AG04450 (cell line): Measurements from ENCODE around the gene WFDC8. TPM values are rescaled to one million over a fixed set of nuclear protein-coding genes. Genes with fewer than 3 reads are reported as not detected.

Experiments
- CTCF ChIA-PET: fragments of 300-600, 350-600 bp; formaldehyde crosslinking; extraction: SDS; loops from one replicate; lab custom pipeline; 2022; ENCODE audit warnings: antibody characterized with exemption, inconsistent platforms; lab: Charles Lee
- POLR2A ChIA-PET: fragments of 350-600 bp; formaldehyde crosslinking; extraction: SDS; loops from one replicate; lab custom pipeline; 2021; ENCODE audit warnings: antibody characterized with exemption, inconsistent platforms; lab: Yijun Ruan, JAX
- DNase-seq: peaks from one replicate; pipeline ENCODE4 v3.0.0-alpha.2; 2011; ENCODE audit warnings: low read depth, low spot score
- H3K27ac ChIP-seq: one replicate; pipeline ENCODE4 v1.5.1; 2012; ENCODE audit warnings: low read depth, low read length, control low read depth
- H3K27me3 ChIP-seq: one replicate; pipeline ENCODE4 v1.6.0; 2012; ENCODE audit warnings: low read length; ENCODE audit not compliant: control insufficient read depth, insufficient read depth
- H3K4me3 ChIP-seq: 2 replicates; pipeline ENCODE4 v1.5.1; 2011; ENCODE audit warnings: mild to moderate bottlenecking, low read depth, low read length, control low read depth
- H3K9me3 ChIP-seq: 2 replicates; pipeline ENCODE4 v1.5.1; 2012; ENCODE audit warnings: low read length; ENCODE audit not compliant: control insufficient read depth, insufficient read depth
- polyA minus RNA-seq: library from RNA; depleted of rRNA, polyadenylated mRNA; stranded (reverse); fragments of >200 nt; gene quantifications from 2 replicates; pipeline ENCODE4 v1.2.3, GENCODE V29; 2011; rRNA and poly(A)+ RNA removed
- polyA plus RNA-seq: library from polyadenylated mRNA; depleted of rRNA; stranded (reverse); fragments of >200 nt; gene quantifications from 2 replicates; pipeline ENCODE4 v1.2.3, GENCODE V29; 2011; rRNA removed
- TF ChIP-seq, protein P1 (sequence below): IDR thresholded peaks from 2 replicates; pipeline ENCODE4 v1.5.1; 2011; ENCODE audit warnings: low read depth, low read length, control low read depth, inconsistent platforms

WFDC8 gene
- not detected in 2 replicates for polyA plus RNA-seq
- polyA minus RNA-seq: not detected in 2 replicates

DNA sequence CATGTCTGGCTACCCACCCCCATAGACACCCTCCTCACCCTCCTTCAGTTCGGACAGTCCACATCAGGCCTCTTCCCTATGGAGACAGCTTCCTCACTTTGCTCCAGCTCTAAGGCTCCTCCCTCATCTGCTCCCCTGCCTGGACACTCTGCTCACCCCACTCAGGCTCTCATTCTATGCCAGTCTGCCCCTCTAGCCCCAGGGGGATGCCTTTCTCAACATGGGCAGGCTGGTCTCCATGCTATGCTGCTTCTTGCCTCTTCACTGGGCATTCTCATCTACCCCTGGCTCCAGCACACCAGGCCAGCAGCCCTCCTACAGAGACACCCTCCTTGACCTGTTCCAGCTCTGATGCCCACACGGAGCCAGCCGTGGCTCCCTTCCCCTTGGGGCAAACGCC, at the start of gene WFDC8:
Gene WFDC8 (minus strand): TSS at position 101 of the 400 bp plus-strand sequence. CDS start 37 bp downstream, at position 64.
- ChIA-PET CTCF (no interaction called here), POLR2A (no interaction called here)
- peaks cover 2% of the 10 kb centered on the region for H3K27me3 ChIP-seq
- TF ChIP-seq, protein P1, sequence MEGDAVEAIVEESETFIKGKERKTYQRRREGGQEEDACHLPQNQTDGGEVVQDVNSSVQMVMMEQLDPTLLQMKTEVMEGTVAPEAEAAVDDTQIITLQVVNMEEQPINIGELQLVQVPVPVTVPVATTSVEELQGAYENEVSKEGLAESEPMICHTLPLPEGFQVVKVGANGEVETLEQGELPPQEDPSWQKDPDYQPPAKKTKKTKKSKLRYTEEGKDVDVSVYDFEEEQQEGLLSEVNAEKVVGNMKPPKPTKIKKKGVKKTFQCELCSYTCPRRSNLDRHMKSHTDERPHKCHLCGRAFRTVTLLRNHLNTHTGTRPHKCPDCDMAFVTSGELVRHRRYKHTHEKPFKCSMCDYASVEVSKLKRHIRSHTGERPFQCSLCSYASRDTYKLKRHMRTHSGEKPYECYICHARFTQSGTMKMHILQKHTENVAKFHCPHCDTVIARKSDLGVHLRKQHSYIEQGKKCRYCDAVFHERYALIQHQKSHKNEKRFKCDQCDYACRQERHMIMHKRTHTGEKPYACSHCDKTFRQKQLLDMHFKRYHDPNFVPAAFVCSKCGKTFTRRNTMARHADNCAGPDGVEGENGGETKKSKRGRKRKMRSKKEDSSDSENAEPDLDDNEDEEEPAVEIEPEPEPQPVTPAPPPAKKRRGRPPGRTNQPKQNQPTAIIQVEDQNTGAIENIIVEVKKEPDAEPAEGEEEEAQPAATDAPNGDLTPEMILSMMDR: no peak
- no peak for DNase-seq
- no peak within 1 kb of the TSS for H3K27ac ChIP-seq
- no peak within 1 kb of the TSS for H3K4me3 ChIP-seq
- H3K9me3 ChIP-seq: no peaks in the 10 kb centered on the region

DNA sequence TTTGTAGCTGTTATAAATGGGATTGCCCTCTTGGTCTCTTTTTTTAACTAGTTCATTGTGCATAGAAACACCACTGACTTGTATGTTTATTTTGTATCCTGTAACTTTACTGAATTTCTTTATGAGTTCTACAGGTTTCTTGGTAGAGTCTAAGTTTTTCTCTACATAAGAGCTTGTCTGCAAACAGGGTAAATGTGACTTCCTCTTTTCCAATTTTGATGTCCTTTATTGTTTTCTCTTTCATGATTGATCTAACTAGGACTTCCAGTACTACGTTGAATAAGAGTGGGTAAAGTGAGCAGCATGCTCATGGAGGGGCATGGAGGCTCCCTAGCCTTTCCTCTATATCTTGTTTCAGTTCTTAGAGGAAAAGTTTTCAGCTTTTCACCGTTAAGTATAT, 47.5 kb upstream of the WFDC8 start:
- Histone ChIP-seq H3K27ac (no peak overlapping the region), H3K9me3 (no peaks in the 10 kb centered on the region), H3K4me3 (no peak overlapping the region), H3K27me3 (no peaks in the 10 kb centered on the region)
- DNase-seq: no peak
- POLR2A ChIA-PET: no interaction called here
- CTCF ChIA-PET: interaction anchor here (1.1 kb wide), 1 partner anchor 145 kb away, joined by 3 read pairs; no protein-coding TSS in a partner anchor
- TF ChIP-seq, protein P1: no peak

DNA sequence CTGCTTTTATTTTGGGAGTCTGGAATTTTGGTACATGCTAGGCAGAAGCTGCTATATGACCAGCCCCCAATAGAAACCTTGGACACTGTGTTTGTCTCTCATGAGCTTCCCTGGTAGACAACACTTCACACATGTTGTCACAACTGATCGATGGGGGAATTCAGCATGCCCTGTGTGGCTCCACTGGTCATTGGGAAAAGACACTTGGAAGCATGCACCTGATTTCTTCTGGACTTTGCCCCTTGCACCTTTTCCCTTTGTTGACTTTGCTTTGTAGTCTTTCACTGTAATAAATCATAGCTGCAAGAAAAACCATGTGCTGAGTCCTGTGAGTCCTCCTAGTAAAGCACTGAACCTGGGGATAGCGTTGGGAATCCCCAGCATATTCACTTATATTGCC, 42.5 kb upstream of the WFDC8 start:
- no peak for DNase-seq
- Histone ChIP-seq H3K27me3 (no peaks in the 10 kb centered on the region), H3K27ac (no peak overlapping the region), H3K4me3 (no peak overlapping the region), H3K9me3 (no peaks in the 10 kb centered on the region)
- CTCF ChIA-PET: no interaction called here
- POLR2A ChIA-PET: no interaction called here
- TF ChIP-seq, protein P1: no peak

DNA sequence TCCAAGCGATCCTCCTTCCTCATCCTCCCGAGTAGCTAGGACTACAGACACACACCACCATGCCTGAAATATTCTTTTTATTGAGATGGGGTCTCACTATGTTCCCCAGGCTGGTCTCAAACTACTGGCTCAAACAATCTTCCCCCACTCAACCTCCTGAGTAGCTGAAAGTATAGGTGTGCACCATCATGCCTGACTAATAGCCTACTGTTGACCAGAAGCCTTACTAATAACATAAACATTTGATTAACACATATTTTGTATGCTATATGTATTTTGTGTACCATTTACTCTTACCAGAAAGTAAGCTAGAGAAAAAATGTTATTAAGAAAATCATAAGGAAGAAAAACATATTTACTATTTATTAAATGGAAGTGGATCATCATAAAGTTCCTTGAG, 38.5 kb upstream of the WFDC8 start:
- TF ChIP-seq, protein P1: no peak
- ChIA-PET CTCF (interaction anchor here (0.5 to 1.6 kb wide), 2 partner anchors 12 to 126 kb away, joined by 3 to 7 read pairs; partner anchors contain the start of gene WFDC10A), POLR2A (no interaction called here)
- no peak overlapping the region for H3K27ac ChIP-seq
- DNase-seq: no peak
- no peak overlapping the region for H3K4me3 ChIP-seq
- no peaks in the 10 kb centered on the region for H3K9me3 ChIP-seq
- H3K27me3 ChIP-seq: no peaks in the 10 kb centered on the region

DNA sequence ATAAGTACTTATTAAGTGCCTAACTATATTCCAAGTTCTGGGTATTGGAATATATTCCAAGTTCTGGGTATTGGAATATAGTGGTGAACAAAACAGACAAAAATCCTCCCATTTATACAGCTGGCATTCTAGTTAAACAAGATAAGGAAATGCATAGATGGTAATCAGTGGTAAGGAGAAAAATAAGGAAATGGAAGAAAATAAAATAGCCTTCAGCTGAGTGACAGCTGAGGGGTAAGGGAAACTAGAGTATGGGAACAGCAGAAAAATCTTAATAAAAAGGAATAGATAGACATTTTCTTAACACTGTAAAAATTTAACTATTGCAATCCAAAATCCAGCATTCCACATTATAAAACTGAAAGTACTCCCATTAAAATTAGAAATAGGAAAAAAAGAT, 33.2 kb upstream of the WFDC8 start:
- POLR2A ChIA-PET: no interaction called here
- CTCF ChIA-PET: no interaction called here
- no peaks in the 10 kb centered on the region for H3K27me3 ChIP-seq

More for the DNA sequence above, 33.2 kb upstream of the WFDC8 start:
- no peak for DNase-seq
- TF ChIP-seq, protein P1: no peak
- Histone ChIP-seq H3K27ac (no peak overlapping the region), H3K9me3 (no peaks in the 10 kb centered on the region), H3K4me3 (no peak overlapping the region)
